AG08396 (cell line): ENCODE measurements around the gene CSTF3.

Experiments
- DNase-seq: peaks from one replicate; pipeline ENCODE4 v3.0.0; 2012; ENCODE audit warnings: low spot score, mixed read lengths

Gene CSTF3

DNA sequence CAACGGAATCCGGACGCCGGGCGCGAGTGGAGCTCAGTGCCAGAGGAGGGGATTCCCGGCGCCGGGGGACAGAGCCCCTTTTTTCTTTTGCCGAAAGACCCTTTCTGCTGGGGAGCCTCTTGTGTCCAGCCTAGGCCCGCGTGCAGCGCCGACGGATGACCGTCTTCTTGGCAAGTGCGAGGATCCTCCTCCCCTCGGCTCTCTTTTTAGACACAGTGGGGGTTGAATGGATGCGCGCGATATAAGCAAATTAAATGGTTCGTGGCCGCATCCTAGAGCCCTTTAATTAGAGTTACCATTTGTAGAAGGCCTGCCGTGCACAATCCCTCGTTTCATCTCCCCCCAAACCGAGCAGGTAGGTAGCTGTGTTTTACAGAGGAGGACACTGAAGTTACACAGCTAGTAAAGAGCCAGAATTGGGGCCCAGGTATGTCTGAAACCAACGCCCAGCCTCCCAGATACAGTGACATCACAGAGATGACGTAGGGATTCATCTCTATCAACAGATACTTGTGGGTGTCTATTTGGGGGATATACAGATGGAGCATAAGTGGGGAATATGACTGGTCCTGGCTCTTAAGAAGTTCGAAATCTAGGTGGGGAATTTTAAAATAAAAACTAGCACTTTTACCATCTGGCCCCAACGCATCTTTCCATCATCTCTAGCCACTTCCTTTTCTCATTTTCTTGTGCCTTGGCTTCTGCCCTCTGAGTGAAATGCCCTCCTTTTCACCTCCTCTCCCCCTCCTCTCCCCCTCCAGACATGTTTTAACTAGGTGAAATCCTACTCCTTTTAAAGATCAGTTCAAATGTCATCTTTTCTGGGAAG, 121.0 kb downstream of the CSTF3 start:
- DNase-seq, result peak; percentile 31

- peak; percentile 88 for DNase-seq
Observed at GRCh38 chr11:33039274-33040032, 121.8 kb downstream of the CSTF3 start, which contains the start of gene TCP11L1. TCP11L1 (plus strand) TSS chr11:33039572; CDS start chr11:33043774, 4,202 bp downstream.

DNA sequence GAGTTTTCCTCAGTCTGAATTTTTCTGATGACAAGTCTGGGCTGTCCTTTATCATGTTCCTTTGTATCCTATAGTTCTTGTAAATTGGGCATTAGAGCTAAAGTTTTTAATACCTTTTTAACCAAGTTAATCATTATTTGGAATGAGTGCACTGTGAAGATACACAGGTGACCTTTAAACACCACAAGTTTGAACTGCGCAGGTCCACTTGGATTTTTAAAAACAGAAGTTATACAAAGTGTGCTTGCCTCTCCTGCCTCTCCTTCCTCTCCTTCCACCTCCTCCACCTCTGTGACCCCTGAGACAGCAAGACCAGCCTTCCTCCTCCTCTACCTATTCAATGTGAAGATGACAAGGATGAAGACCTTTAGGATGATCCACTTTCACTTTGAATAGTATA, 126.3 kb downstream of the CSTF3 start:
- DNase-seq, result no peak
